ENCODE results near the gene RELN. TPM values are rescaled to one million over a fixed set of nuclear protein-coding genes. Genes with fewer than 3 reads are reported as not detected.

The RELN gene
- total and polyA plus RNA-seq, 2 donors (not counting 1 experiment from before 2014, with no cell fraction given): not detected

DNA sequence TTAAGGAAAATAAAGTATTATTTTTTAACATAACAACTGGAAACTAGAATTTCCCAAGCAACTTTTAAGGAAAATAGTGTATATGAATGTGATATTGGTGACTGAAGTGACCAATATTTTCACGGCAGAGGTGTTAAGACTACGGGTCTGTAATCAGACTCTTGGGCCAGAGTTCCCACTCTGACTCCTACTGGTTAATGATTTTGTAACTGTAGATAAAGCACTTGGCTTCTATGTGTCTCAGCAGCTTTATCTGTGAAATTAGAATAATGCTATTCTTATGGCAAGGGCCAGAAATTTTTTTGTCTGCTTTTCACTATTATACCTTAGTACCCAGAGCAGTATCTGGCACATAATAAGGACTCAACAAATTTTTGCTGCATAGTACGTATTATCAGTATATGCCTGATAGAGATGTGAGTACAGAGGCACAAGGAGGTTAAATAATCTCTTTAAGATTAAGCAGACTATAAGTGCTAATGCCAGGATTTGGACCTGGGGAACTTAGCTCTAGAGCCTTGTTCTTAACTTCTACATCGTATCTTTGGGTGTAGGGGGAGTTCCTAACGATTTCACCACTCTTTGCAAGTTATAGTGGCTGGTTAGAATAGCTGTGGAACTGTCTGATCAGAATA lies 357.3 kb downstream of the RELN start:
- intact Hi-C loops (cut with micrococcal nuclease): no loop called here
- H3K9ac ChIP-seq (ENCODE audit: low read length): no peak overlapping the region
- H3K4me1 ChIP-seq (ENCODE audit: control insufficient read depth in 2 of 2, insufficient read depth in 2 of 2, low read length in 2 of 2): no peaks in the 10 kb centered on the region
- no peak overlapping the region for H3K4me3 Mint-ChIP-seq
- no peak overlapping the region for H3K27ac Mint-ChIP-seq
- H3K79me2 ChIP-seq (ENCODE audit: control insufficient read depth, insufficient read depth, low read length): no peaks in the 10 kb centered on the region
- no CpG with 5 or more reads among the region's 5 CpGs for WGBS (ENCODE audit: insufficient coverage)
- ATAC-seq (ENCODE audit: low read depth) (no peak), DNase-seq (no peak)
- TF ChIP-seq, protein P1, sequence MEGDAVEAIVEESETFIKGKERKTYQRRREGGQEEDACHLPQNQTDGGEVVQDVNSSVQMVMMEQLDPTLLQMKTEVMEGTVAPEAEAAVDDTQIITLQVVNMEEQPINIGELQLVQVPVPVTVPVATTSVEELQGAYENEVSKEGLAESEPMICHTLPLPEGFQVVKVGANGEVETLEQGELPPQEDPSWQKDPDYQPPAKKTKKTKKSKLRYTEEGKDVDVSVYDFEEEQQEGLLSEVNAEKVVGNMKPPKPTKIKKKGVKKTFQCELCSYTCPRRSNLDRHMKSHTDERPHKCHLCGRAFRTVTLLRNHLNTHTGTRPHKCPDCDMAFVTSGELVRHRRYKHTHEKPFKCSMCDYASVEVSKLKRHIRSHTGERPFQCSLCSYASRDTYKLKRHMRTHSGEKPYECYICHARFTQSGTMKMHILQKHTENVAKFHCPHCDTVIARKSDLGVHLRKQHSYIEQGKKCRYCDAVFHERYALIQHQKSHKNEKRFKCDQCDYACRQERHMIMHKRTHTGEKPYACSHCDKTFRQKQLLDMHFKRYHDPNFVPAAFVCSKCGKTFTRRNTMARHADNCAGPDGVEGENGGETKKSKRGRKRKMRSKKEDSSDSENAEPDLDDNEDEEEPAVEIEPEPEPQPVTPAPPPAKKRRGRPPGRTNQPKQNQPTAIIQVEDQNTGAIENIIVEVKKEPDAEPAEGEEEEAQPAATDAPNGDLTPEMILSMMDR (IDR thresholded peaks at IDR 0.05): no peak
- TF ChIP-seq EZH2 (IDR thresholded peaks at IDR 0.05; ENCODE audit: borderline replicate concordance, insufficient read depth, low read depth, low read length, poor library complexity, severe bottlenecking): no peak
- H3K27me3 Mint-ChIP-seq: peaks cover 2% of the 10 kb centered on the region
- H4K20me1 ChIP-seq (ENCODE audit: control insufficient read depth, insufficient read depth, low read length, poor library complexity, severe bottlenecking): no peaks in the 10 kb centered on the region
- no peak overlapping the region for H3K4me3 ChIP-seq (ENCODE audit: control extremely low read depth in 1 of 5, extremely low read depth in 1 of 5, insufficient read depth in 1 of 5, low read depth in 2 of 5, low read length in 4 of 5)
- H3K4me2 ChIP-seq (replicated peaks; ENCODE audit: low read depth, low read length, poor library complexity, severe bottlenecking): no peak overlapping the region
- no peak overlapping the region for H2AFZ ChIP-seq (ENCODE audit: insufficient read depth, low read depth, low read length, poor library complexity, severe bottlenecking)
- H3K4me1 Mint-ChIP-seq: no peaks in the 10 kb centered on the region
- CTCF ChIA-PET: no interaction called here
- no peak overlapping the region for H3K27ac ChIP-seq (ENCODE audit: low read length in 2 of 2)
- no peaks in the 10 kb centered on the region for H3K9me3 ChIP-seq (ENCODE audit: control extremely low read depth in 1 of 3, control insufficient read depth in 2 of 3, insufficient read depth in 1 of 3, low read length in 2 of 3)
- POLR2A ChIA-PET: no interaction called here
- H3K9me3 Mint-ChIP-seq (ENCODE audit: insufficient read depth): no peaks in the 10 kb centered on the region
- no peaks in the 10 kb centered on the region for H3K27me3 ChIP-seq (replicated peaks in 1 of 4; ENCODE audit: control extremely low read depth in 1 of 4, control insufficient read depth in 3 of 4, insufficient read depth in 4 of 4, low read length in 3 of 4)
- no peaks in the 10 kb centered on the region for H3K36me3 ChIP-seq (replicated peaks in 1 of 2; ENCODE audit: control extremely low read depth in 1 of 2, control insufficient read depth in 1 of 2, extremely low read depth in 1 of 2, insufficient read depth in 2 of 2, low read length in 1 of 2)

DNA sequence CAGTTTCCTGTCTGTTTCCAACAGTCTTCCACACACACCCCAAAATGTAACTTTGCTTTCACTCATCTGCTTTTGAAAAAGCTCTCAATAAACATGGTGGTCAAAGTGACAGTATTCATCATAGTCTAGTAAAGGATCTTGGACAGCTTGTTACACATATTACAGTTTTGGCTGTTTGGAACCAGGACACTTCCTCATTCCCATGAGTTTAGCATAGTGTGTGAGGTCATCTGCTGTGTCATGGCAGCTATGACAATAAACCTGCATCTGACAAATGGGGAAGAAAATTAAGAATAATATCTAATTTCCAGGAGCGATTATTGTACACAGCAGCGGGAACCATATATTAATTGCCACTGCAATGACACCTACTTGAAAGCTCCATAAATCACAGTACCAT lies 359.1 kb downstream of the RELN start:
- H3K4me1 ChIP-seq (ENCODE audit: control insufficient read depth in 2 of 2, insufficient read depth in 2 of 2, low read length in 2 of 2): no peaks in the 10 kb centered on the region
- TF ChIP-seq EZH2 (IDR thresholded peaks at IDR 0.05; ENCODE audit: borderline replicate concordance, insufficient read depth, low read depth, low read length, poor library complexity, severe bottlenecking): no peak
- TF ChIP-seq, protein P1 (IDR thresholded peaks at IDR 0.05): no peak
- no peaks in the 10 kb centered on the region for H3K79me2 ChIP-seq (ENCODE audit: control insufficient read depth, insufficient read depth, low read length)
- H3K27ac ChIP-seq (ENCODE audit: low read length in 2 of 2): no peak overlapping the region
- no peak overlapping the region for H2AFZ ChIP-seq (ENCODE audit: insufficient read depth, low read depth, low read length, poor library complexity, severe bottlenecking)
- no peak for DNase-seq
- no peak for ATAC-seq (ENCODE audit: low read depth)
- Mint-ChIP-seq H3K4me1 (no peaks in the 10 kb centered on the region), H3K27me3 (peaks cover 2% of the 10 kb centered on the region), H3K27ac (no peak overlapping the region), H3K4me3 (no peak overlapping the region), H3K9me3 (ENCODE audit: insufficient read depth) (no peaks in the 10 kb centered on the region)
- intact Hi-C loops (cut with micrococcal nuclease): no loop called here
- no CpG with 5 or more reads among the region's 2 CpGs for WGBS (ENCODE audit: insufficient coverage)
- ChIA-PET CTCF (no interaction called here), POLR2A (no interaction called here)
- no peaks in the 10 kb centered on the region for H4K20me1 ChIP-seq (ENCODE audit: control insufficient read depth, insufficient read depth, low read length, poor library complexity, severe bottlenecking)
- H3K27me3 ChIP-seq (replicated peaks in 1 of 4; ENCODE audit: control extremely low read depth in 1 of 4, control insufficient read depth in 3 of 4, insufficient read depth in 4 of 4, low read length in 3 of 4): no peaks in the 10 kb centered on the region
- no peaks in the 10 kb centered on the region for H3K9me3 ChIP-seq (ENCODE audit: control extremely low read depth in 1 of 3, control insufficient read depth in 2 of 3, insufficient read depth in 1 of 3, low read length in 2 of 3)
- H3K4me2 ChIP-seq (replicated peaks; ENCODE audit: low read depth, low read length, poor library complexity, severe bottlenecking): no peak overlapping the region
- no peak overlapping the region for H3K4me3 ChIP-seq (ENCODE audit: control extremely low read depth in 1 of 5, extremely low read depth in 1 of 5, insufficient read depth in 1 of 5, low read depth in 2 of 5, low read length in 4 of 5)
- H3K9ac ChIP-seq (ENCODE audit: low read length): no peak overlapping the region
- no peaks in the 10 kb centered on the region for H3K36me3 ChIP-seq (replicated peaks in 1 of 2; ENCODE audit: control extremely low read depth in 1 of 2, control insufficient read depth in 1 of 2, extremely low read depth in 1 of 2, insufficient read depth in 2 of 2, low read length in 1 of 2)

All from B cell (primary cell).